IMR-90 (cell line): Measurements from ENCODE around the gene ROBO2.

Source experiments
- BHLHE40 ChIP-seq: fragments of 150-350 bp; IDR thresholded peaks from 2 replicates; pipeline ENCODE4 v1.6.1; 2016; ENCODE audit warnings: mild to moderate bottlenecking, low read depth, low read length
- CHD1 ChIP-seq: IDR thresholded peaks from 2 replicates; pipeline ENCODE4 v1.6.1; 2012; ENCODE audit warnings: low read depth, low read length, improper control_type of control experiment
- CTCF ChIP-seq: conservative IDR thresholded peaks from 2 replicates; pipeline ENCODE4 v1.5.1; 2012; ENCODE audit warnings: mild to moderate bottlenecking, low read depth, low read length, improper control_type of control experiment
- ELK1 ChIP-seq: fragments of 150-350 bp; IDR thresholded peaks from 2 replicates; pipeline ENCODE4 v1.6.1; 2016; ENCODE audit warnings: low read depth, mild to moderate bottlenecking, low read length, moderate library complexity, borderline replicate concordance
- FOS ChIP-seq: fragments of 150-350 bp; IDR thresholded peaks from 2 replicates; pipeline ENCODE4 v1.6.1; 2016; ENCODE audit warnings: low read depth, low read length
- MAFK ChIP-seq: IDR thresholded peaks from 2 replicates; pipeline ENCODE4 v1.6.1; 2012; ENCODE audit warnings: low read depth, low read length, improper control_type of control experiment
- MAZ ChIP-seq: IDR thresholded peaks from 2 replicates; pipeline ENCODE4 v1.6.1; 2012; ENCODE audit warnings: low read depth, mild to moderate bottlenecking, low read length, improper control_type of control experiment, moderate library complexity, borderline replicate concordance
- MXI1 ChIP-seq: IDR thresholded peaks from 2 replicates; pipeline ENCODE4 v1.6.1; 2012; ENCODE audit warnings: low read depth, mild to moderate bottlenecking, low read length, moderate library complexity, borderline replicate concordance
- NFE2L2 ChIP-seq: fragments of 150-350 bp; IDR thresholded peaks from 2 replicates; pipeline ENCODE4 v1.6.1; 2016; ENCODE audit warnings: low read depth, mild to moderate bottlenecking, low read length
- POLR2A ChIP-seq: IDR thresholded peaks from 2 replicates; pipeline ENCODE4 v1.6.1; 2012; ENCODE audit warnings: mild to moderate bottlenecking, low read depth, low read length
- RAD21 ChIP-seq: IDR thresholded peaks from 2 replicates; pipeline ENCODE4 v1.6.1; 2012; ENCODE audit warnings: low read length, improper control_type of control experiment
- SMC3 ChIP-seq: fragments of 150-350 bp; IDR thresholded peaks from 2 replicates; pipeline ENCODE4 v1.6.1; 2016; ENCODE audit warnings: low read depth, mild to moderate bottlenecking, antibody characterized with exemption, low read length, moderate library complexity
- TF ChIP-seq, protein P1 (sequence below): fragments of 150-350 bp; IDR thresholded peaks from 2 replicates; pipeline ENCODE4 v1.6.1; 2017; ENCODE audit warnings: mild to moderate bottlenecking, antibody characterized with exemption, low read length, low read depth

DNA sequence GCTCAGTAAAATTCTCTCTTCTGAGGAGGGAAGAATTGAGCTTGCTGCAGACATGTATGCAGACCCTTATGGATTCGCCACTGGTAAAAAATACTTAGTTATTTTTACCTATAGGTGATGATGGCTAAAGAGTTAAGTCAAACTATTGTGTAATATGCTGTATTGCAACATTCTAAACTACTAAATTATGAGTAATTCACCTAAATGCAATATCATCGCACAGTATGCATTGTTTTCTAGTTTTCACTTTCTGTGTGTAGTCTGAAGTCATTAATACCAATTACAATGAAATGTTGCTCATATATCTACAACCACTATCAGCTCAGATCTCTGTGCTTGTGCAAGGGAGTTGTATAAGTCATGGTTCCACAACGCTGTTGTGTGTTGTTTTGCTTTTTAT, 48.7 kb upstream of the ROBO2 start:
- TF ChIP-seq CTCF (no peak), FOS (no peak), ELK1 (no peak), SMC3 (no peak), RAD21 (no peak), NFE2L2 (no peak), MXI1 (no peak), CHD1 (no peak), POLR2A (no peak), MAFK (no peak), MAZ (no peak), BHLHE40 (no peak)
- TF ChIP-seq, protein P1, sequence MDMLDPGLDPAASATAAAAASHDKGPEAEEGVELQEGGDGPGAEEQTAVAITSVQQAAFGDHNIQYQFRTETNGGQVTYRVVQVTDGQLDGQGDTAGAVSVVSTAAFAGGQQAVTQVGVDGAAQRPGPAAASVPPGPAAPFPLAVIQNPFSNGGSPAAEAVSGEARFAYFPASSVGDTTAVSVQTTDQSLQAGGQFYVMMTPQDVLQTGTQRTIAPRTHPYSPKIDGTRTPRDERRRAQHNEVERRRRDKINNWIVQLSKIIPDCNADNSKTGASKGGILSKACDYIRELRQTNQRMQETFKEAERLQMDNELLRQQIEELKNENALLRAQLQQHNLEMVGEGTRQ: no peak
